CD4-positive, alpha-beta T cell (primary cell): ENCODE measurements around the gene CMSS1. TPM values are rescaled to one million over a fixed set of nuclear protein-coding genes. Genes with fewer than 3 reads are reported as not detected.

Source experiments
- ATAC-seq: fragments of 200-7000 bp; cut with Tn5 transposase; one replicate; pipeline ENCODE4 v1.10.0; 2022; ENCODE audit warnings: mild to moderate bottlenecking; ENCODE audit not compliant: poor library complexity
- CTCF ChIA-PET: fragments of 350-600 bp; sonication (Branson Sonifier 250); formaldehyde crosslinking; loops from one replicate; lab custom pipeline; 2021; ENCODE audit warnings: antibody characterized with exemption, inconsistent platforms; lab: Charles Lee
- POLR2A ChIA-PET: fragments of 350-600 bp; sonication (Branson Sonifier 250); formaldehyde crosslinking; loops from one replicate; lab custom pipeline; 2021; ENCODE audit warnings: antibody characterized with exemption, inconsistent platforms; lab: Charles Lee
- DNase-seq, 14 experiments: peaks; one replicate each; pipeline ENCODE4 v3.0.0-alpha.2; 2013 to 2020; ENCODE audit warnings: mixed read lengths in 2 of 14
- H3K27ac ChIP-seq, 2 donors: one replicate each; pipeline versions ENCODE4 v1.5.1 to v1.7.0; 2013; ENCODE audit warnings: low read length in 2 of 2, low read depth in 1 of 2, mild to moderate bottlenecking in 1 of 2
- H3K27me3 ChIP-seq, 2 experiments: 1 replicate in 1 of 2; 2 replicates in 1 of 2; pipeline versions ENCODE4 v1.6.1 to v1.7.0; 2013; ENCODE audit warnings: low read length in 2 of 2, control low read depth in 1 of 2, mild to moderate bottlenecking in 1 of 2, moderate library complexity in 1 of 2; ENCODE audit not compliant: insufficient read depth in 2 of 2, control insufficient read depth in 1 of 2
- H3K36me3 ChIP-seq: one replicate; pipeline ENCODE4 v1.6.1; 2013; ENCODE audit warnings: low read length, control low read depth; ENCODE audit not compliant: insufficient read depth
- H3K4me1 ChIP-seq: one replicate; pipeline ENCODE4 v1.6.1; 2013; ENCODE audit warnings: low read length, control low read depth; ENCODE audit not compliant: insufficient read depth
- H3K4me3 ChIP-seq: one replicate; pipeline ENCODE4 v1.5.1; 2013; ENCODE audit warnings: mild to moderate bottlenecking, low read length, moderate library complexity
- H3K9me3 ChIP-seq, 2 experiments: 1 replicate in 1 of 2; 2 replicates in 1 of 2; pipeline versions ENCODE4 v1.6.1 to v1.7.0; 2013; ENCODE audit warnings: low read length in 2 of 2, mild to moderate bottlenecking in 2 of 2, control low read depth in 1 of 2, moderate library complexity in 1 of 2; ENCODE audit not compliant: control insufficient read depth in 1 of 2, insufficient read depth in 1 of 2
- H3K27ac Mint-ChIP-seq: one replicate; pipeline ENCODE4 v1.8.0; 2020; ENCODE audit warnings: mixed read lengths
- H3K27me3 Mint-ChIP-seq: one replicate; pipeline ENCODE4 v1.8.0; 2021; ENCODE audit warnings: mixed read lengths
- H3K36me3 Mint-ChIP-seq: one replicate; pipeline ENCODE4 v1.8.0; 2021; ENCODE audit warnings: low read depth, mixed read lengths
- H3K4me1 Mint-ChIP-seq: one replicate; pipeline ENCODE4 v1.8.0; 2021; ENCODE audit warnings: low read depth, mixed read lengths
- H3K4me3 Mint-ChIP-seq: one replicate; pipeline ENCODE4 v1.8.0; 2020; ENCODE audit warnings: mild to moderate bottlenecking, mixed read lengths
- H3K9me3 Mint-ChIP-seq: one replicate; pipeline ENCODE4 v1.8.0; 2020; ENCODE audit warnings: mixed read lengths
- intact Hi-C, 2 experiments: fragments of 100-400 bp; cut with DNase I in 1 of 2; cut with micrococcal nuclease in 1 of 2; formaldehyde crosslinking; loops; one replicate each; pipeline versions ENCODE4 v1.15.1 to v1.9.0; 2023 to 2025; cut with DNase I, micrococcal nuclease
- total RNA-seq, 174 experiments: library from RNA in 2 of 174; stranded (reverse) in 2 of 174; gene quantifications; one replicate each; pipeline ENCODE4 v1.2.3 and lab custom pipeline; 2021 to 2026
- TF ChIP-seq, protein P1 (sequence below): fragments of 200-600 bp; IDR thresholded peaks from one replicate; pipeline ENCODE4 v1.8.0; 2022; ENCODE audit warnings: antibody characterized with exemption, mild to moderate bottlenecking

The CMSS1 gene
- total RNA-seq, 2 experiments from 2014 or later, result 12.2 TPM

DNA sequence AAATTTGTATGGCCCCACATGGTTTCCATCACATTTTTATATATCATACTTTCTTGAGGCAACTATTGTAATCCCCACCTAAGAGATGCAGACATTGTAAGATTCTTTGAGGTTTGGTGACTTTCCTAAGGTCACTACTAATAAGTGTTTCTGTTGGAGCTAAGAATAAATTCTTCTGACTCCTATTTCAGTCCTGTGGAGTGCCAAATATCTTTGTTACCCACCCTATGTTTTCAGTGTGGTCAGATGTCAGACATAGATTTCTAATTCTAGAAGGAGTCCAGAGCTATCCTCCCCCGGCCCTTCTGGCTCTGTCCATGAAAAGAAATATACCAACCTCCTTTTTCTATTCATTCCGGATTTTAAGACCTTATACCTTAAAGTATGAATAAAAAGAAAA lies 342.9 kb downstream of the CMSS1 start:
- Mint-ChIP-seq H3K27ac (no peak overlapping the region), H3K36me3 (peaks cover 70% of the 10 kb centered on the region), H3K4me1 (no peaks in the 10 kb centered on the region), H3K9me3 (peaks cover 3% of the 10 kb centered on the region), H3K4me3 (no peak overlapping the region), H3K27me3 (no peaks in the 10 kb centered on the region)
- peaks cover 4% of the 10 kb centered on the region for H3K36me3 ChIP-seq
- TF ChIP-seq, protein P1, sequence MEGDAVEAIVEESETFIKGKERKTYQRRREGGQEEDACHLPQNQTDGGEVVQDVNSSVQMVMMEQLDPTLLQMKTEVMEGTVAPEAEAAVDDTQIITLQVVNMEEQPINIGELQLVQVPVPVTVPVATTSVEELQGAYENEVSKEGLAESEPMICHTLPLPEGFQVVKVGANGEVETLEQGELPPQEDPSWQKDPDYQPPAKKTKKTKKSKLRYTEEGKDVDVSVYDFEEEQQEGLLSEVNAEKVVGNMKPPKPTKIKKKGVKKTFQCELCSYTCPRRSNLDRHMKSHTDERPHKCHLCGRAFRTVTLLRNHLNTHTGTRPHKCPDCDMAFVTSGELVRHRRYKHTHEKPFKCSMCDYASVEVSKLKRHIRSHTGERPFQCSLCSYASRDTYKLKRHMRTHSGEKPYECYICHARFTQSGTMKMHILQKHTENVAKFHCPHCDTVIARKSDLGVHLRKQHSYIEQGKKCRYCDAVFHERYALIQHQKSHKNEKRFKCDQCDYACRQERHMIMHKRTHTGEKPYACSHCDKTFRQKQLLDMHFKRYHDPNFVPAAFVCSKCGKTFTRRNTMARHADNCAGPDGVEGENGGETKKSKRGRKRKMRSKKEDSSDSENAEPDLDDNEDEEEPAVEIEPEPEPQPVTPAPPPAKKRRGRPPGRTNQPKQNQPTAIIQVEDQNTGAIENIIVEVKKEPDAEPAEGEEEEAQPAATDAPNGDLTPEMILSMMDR, result no peak
- ChIA-PET CTCF (no interaction called here), POLR2A (no interaction called here)
- intact Hi-C loops, result no loop called here
- ATAC-seq (no peak), DNase-seq (no peak)
- no peak overlapping the region for H3K4me3 ChIP-seq
- H3K4me1 ChIP-seq, result no peaks in the 10 kb centered on the region
- H3K27ac ChIP-seq, result no peak overlapping the region
- no peaks in the 10 kb centered on the region for H3K27me3 ChIP-seq
- H3K9me3 ChIP-seq, result peaks cover 2 to 11% of the 10 kb centered on the region in 2 experiments

DNA sequence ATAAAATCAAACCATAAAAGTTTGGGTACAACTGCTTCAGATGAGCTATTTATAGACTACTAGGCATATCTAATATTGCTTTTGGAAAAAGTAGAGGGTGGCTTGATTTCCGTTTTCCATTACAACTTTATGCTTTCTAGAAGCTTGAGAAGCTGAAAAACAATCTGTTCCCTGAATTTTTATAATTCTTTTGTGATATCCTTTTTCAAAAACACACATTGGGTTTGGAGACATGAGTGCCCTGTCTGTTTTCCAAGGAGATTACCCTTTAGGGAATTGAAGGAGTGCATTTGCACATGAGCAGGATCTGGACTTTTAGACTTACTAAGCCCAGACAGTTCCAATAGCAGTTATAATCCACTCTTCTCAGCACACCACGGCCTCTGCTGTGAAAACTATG lies 346.1 kb downstream of the CMSS1 start:
- Mint-ChIP-seq H3K36me3 (peaks cover 72% of the 10 kb centered on the region), H3K4me1 (no peaks in the 10 kb centered on the region), H3K9me3 (no peaks in the 10 kb centered on the region), H3K4me3 (no peak overlapping the region), H3K27me3 (no peaks in the 10 kb centered on the region), H3K27ac (no peak overlapping the region)
- Histone ChIP-seq H3K27me3 (no peaks in the 10 kb centered on the region), H3K4me3 (no peak overlapping the region), H3K9me3 (no peaks in the 10 kb centered on the region), H3K27ac (no peak overlapping the region), H3K36me3 (peaks cover 8% of the 10 kb centered on the region), H3K4me1 (no peaks in the 10 kb centered on the region)
- POLR2A ChIA-PET, result no interaction called here
- CTCF ChIA-PET, result interaction anchor here (1.0 kb wide), 1 partner anchor 17 kb away, joined by 4 read pairs; no protein-coding TSS in a partner anchor
- intact Hi-C loops, result no loop called here
- no peak for DNase-seq
- no peak for ATAC-seq
- TF ChIP-seq, protein P1, result no peak

DNA sequence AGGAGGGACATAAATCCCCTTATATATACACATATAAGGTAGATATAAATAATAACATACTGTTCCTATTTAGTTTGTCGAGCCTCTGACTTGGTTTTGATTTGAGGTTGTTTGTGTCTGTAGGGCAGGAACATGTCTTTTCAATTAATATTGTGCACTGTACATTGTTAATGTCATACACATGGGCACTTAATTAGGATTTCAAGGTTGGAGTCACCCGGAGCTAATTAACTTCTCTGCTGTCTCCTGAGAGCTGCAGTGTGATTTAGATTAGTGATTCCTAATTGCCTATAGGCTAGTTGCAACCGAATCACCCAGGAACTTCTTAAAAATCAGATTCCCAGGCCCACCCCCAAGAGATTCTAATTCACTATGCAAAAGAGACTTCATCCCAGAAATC lies 347.1 kb downstream of the CMSS1 start:
- Histone ChIP-seq H3K36me3 (peaks cover 8% of the 10 kb centered on the region), H3K27me3 (no peaks in the 10 kb centered on the region), H3K4me1 (no peaks in the 10 kb centered on the region), H3K4me3 (no peak overlapping the region), H3K27ac (no peak overlapping the region), H3K9me3 (no peaks in the 10 kb centered on the region)
- Mint-ChIP-seq H3K9me3 (no peaks in the 10 kb centered on the region), H3K4me1 (no peaks in the 10 kb centered on the region), H3K36me3 (peaks cover 70% of the 10 kb centered on the region), H3K27me3 (no peaks in the 10 kb centered on the region), H3K4me3 (no peak overlapping the region), H3K27ac (no peak overlapping the region)
- ATAC-seq (no peak), DNase-seq (no peak)
- intact Hi-C loops, result no loop called here
- ChIA-PET POLR2A (no interaction called here), CTCF (no interaction called here)
- TF ChIP-seq, protein P1, result no peak
